Fibroblast of lung (primary cell): ENCODE results near the gene ACSF2. TPM values are rescaled to one million over a fixed set of nuclear protein-coding genes. Genes with fewer than 3 reads are reported as not detected.

ENCODE experiments used
- DNase-seq, 2 donors: peaks; one replicate each; pipeline versions ENCODE4 v3.0.0 to v3.0.0-alpha.2; 2010; ENCODE audit warnings: low read depth in 2 of 2
- H2AFZ ChIP-seq: 2 replicates; pipeline ENCODE4 v1.5.1; 2012; ENCODE audit warnings: low read length, control low read depth, inconsistent platforms
- H3K27ac ChIP-seq: 2 replicates; pipeline ENCODE4 v1.5.1; 2011; ENCODE audit warnings: low read length, control low read depth; ENCODE audit not compliant: insufficient read depth
- H3K27me3 ChIP-seq: 2 replicates; pipeline ENCODE4 v1.5.1; 2011; ENCODE audit warnings: mild to moderate bottlenecking, low read length; ENCODE audit not compliant: control insufficient read depth, insufficient read depth
- H3K36me3 ChIP-seq: 2 replicates; pipeline ENCODE4 v1.5.1; 2011; ENCODE audit warnings: low read length; ENCODE audit not compliant: control insufficient read depth, insufficient read depth
- H3K4me1 ChIP-seq: 2 replicates; pipeline ENCODE4 v1.5.1; 2011; ENCODE audit warnings: low read length; ENCODE audit not compliant: control insufficient read depth, insufficient read depth; ENCODE audit errors: extremely low read depth
- H3K4me2 ChIP-seq: 2 replicates; pipeline ENCODE4 v1.5.1; 2011; ENCODE audit warnings: low read length, control low read depth; ENCODE audit not compliant: insufficient read depth; ENCODE audit errors: extremely low read depth
- H3K4me3 ChIP-seq, 4 experiments: fragments of 200-600 bp in 1 of 4; sonication (generic) in 1 of 4; replicated peaks in 1 of 4; 2 replicates each; pipeline ENCODE4 v1.5.1; 2011 to 2016; ENCODE audit warnings: low read length in 4 of 4, low read depth in 3 of 4, mild to moderate bottlenecking in 3 of 4, control low read depth in 2 of 4, inconsistent platforms in 1 of 4, mixed read lengths in 1 of 4; ENCODE audit not compliant: insufficient read depth in 1 of 4; ENCODE audit errors: control extremely low read depth in 1 of 4
- H3K79me2 ChIP-seq: 2 replicates; pipeline ENCODE4 v1.5.1; 2012; ENCODE audit warnings: mild to moderate bottlenecking, low read length, inconsistent platforms; ENCODE audit not compliant: control insufficient read depth, insufficient read depth
- H3K9ac ChIP-seq: 2 replicates; pipeline ENCODE4 v1.5.1; 2011; ENCODE audit warnings: mild to moderate bottlenecking, low read length, control low read depth; ENCODE audit not compliant: insufficient read depth
- H3K9me3 ChIP-seq: 2 replicates; pipeline ENCODE4 v1.5.1; 2012; ENCODE audit warnings: low read depth, low read length; ENCODE audit not compliant: control insufficient read depth, insufficient read depth
- H4K20me1 ChIP-seq: 2 replicates; pipeline ENCODE4 v1.5.1; 2011; ENCODE audit warnings: low read length; ENCODE audit not compliant: control insufficient read depth, insufficient read depth; ENCODE audit errors: extremely low read depth
- EZH2 ChIP-seq: IDR thresholded peaks from 2 replicates; pipeline ENCODE4 v1.5.1; 2012; ENCODE audit warnings: low read length, control low read depth, mild to moderate bottlenecking; ENCODE audit errors: missing control alignments
- polyA plus RNA-seq, 2 donors: library from polyadenylated mRNA; depleted of rRNA in 1 of 2; stranded (reverse) in 1 of 2; unstranded in 1 of 2; fragments of >200 nt; gene quantifications; 2 replicates each; pipeline ENCODE4 v1.2.1, GENCODE V29; 2011 to 2012; ENCODE audit warnings: missing spikeins in 1 of 2
- total RNA-seq: library from RNA; depleted of rRNA; stranded (reverse); fragments of >200 nt; gene quantifications from 2 replicates; pipeline ENCODE4 v1.2.1, GENCODE V29; 2014
- TF ChIP-seq, protein P1 (sequence below), 2 donors: IDR thresholded peaks in 1 of 2; conservative IDR thresholded peaks in 1 of 2; 1 replicate in 1 of 2; 2 replicates in 1 of 2; pipeline ENCODE4 v1.5.1; 2011 to 2012; ENCODE audit warnings: low read length in 2 of 2, control low read depth in 1 of 2, inconsistent platforms in 1 of 2, low read depth in 1 of 2, mild to moderate bottlenecking in 1 of 2

ACSF2 gene
- total and polyA plus RNA-seq, 2 donors (not counting 1 experiment from before 2014, with no cell fraction given), result 16.5 to 23.6 TPM

GRCh38 chr17:50447870-50448595, 22.0 kb downstream of the ACSF2 start:
- no peak overlapping the region for H3K4me2 ChIP-seq
- no peak overlapping the region for H2AFZ ChIP-seq
- H3K79me2 ChIP-seq, result no peaks in the 10 kb centered on the region
- TF ChIP-seq EZH2, result no peak
- TF ChIP-seq, protein P1, sequence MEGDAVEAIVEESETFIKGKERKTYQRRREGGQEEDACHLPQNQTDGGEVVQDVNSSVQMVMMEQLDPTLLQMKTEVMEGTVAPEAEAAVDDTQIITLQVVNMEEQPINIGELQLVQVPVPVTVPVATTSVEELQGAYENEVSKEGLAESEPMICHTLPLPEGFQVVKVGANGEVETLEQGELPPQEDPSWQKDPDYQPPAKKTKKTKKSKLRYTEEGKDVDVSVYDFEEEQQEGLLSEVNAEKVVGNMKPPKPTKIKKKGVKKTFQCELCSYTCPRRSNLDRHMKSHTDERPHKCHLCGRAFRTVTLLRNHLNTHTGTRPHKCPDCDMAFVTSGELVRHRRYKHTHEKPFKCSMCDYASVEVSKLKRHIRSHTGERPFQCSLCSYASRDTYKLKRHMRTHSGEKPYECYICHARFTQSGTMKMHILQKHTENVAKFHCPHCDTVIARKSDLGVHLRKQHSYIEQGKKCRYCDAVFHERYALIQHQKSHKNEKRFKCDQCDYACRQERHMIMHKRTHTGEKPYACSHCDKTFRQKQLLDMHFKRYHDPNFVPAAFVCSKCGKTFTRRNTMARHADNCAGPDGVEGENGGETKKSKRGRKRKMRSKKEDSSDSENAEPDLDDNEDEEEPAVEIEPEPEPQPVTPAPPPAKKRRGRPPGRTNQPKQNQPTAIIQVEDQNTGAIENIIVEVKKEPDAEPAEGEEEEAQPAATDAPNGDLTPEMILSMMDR (conservative IDR thresholded peaks at IDR 0.05 in 1 of 2, IDR thresholded peaks at IDR 0.05 in 1 of 2; ENCODE audit: low read depth in 1 of 2, low read length in 2 of 2), result no peak
- no peaks in the 10 kb centered on the region for H3K9me3 ChIP-seq
- no peak for DNase-seq
- H3K9ac ChIP-seq, result no peak overlapping the region
- H3K4me1 ChIP-seq, result no peaks in the 10 kb centered on the region
- H3K27me3 ChIP-seq, result no peaks in the 10 kb centered on the region
- no peak overlapping the region for H3K4me3 ChIP-seq
- H4K20me1 ChIP-seq, result no peaks in the 10 kb centered on the region
- no peak overlapping the region for H3K27ac ChIP-seq
- H3K36me3 ChIP-seq, result no peaks in the 10 kb centered on the region

DNA sequence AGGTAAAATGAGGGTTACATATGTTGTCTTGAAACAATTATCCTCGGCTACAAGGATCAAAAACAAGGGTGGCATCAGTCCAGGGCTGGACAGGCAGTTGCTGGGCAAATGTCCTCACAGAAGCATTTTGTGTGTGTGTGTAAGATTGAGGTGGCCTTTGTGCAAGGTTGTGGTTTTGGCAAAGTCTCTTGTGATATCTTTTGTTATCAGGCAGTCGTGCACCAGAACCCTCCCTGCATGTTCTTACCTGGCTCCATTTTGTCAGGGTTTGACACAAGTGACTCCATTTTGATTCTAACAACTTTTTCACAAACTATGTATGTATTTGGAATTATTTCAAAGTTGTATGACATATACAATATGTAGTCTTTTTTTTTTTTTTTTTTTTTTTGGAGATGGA, 22.6 kb downstream of the ACSF2 start:
- no peak overlapping the region for H3K4me2 ChIP-seq
- no peaks in the 10 kb centered on the region for H3K9me3 ChIP-seq
- no peaks in the 10 kb centered on the region for H4K20me1 ChIP-seq
- H3K4me3 ChIP-seq, result no peak overlapping the region
- no peak overlapping the region for H3K27ac ChIP-seq
- no peaks in the 10 kb centered on the region for H3K36me3 ChIP-seq
- H2AFZ ChIP-seq, result no peak overlapping the region
- TF ChIP-seq EZH2, result no peak
- TF ChIP-seq, protein P1 (conservative IDR thresholded peaks at IDR 0.05 in 1 of 2, IDR thresholded peaks at IDR 0.05 in 1 of 2; ENCODE audit: low read depth in 1 of 2, low read length in 2 of 2), result no peak
- no peaks in the 10 kb centered on the region for H3K27me3 ChIP-seq
- no peaks in the 10 kb centered on the region for H3K79me2 ChIP-seq
- H3K4me1 ChIP-seq, result no peaks in the 10 kb centered on the region
- no peak overlapping the region for H3K9ac ChIP-seq
- DNase-seq, result no peak

GRCh38 chr17:50451943-50452629, 26.1 kb downstream of the ACSF2 start:
- H4K20me1 ChIP-seq, result no peaks in the 10 kb centered on the region
- H3K4me2 ChIP-seq, result no peak overlapping the region
- no peaks in the 10 kb centered on the region for H3K4me1 ChIP-seq
- no peaks in the 10 kb centered on the region for H3K9me3 ChIP-seq
- no peak overlapping the region for H2AFZ ChIP-seq
- TF ChIP-seq, protein P1 (conservative IDR thresholded peaks at IDR 0.05 in 1 of 2, IDR thresholded peaks at IDR 0.05 in 1 of 2; ENCODE audit: low read depth in 1 of 2, low read length in 2 of 2), result no peak
- no peak for TF ChIP-seq EZH2
- H3K36me3 ChIP-seq, result no peaks in the 10 kb centered on the region
- DNase-seq, result no peak
- no peak overlapping the region for H3K4me3 ChIP-seq
- no peaks in the 10 kb centered on the region for H3K27me3 ChIP-seq
- no peak overlapping the region for H3K9ac ChIP-seq
- H3K79me2 ChIP-seq, result no peaks in the 10 kb centered on the region
- H3K27ac ChIP-seq, result no peak overlapping the region
